ENCODE data around the gene MOSMO. TPM values are rescaled to one million over a fixed set of nuclear protein-coding genes. Genes with fewer than 3 reads are reported as not detected.
A peak's percentile ranks its signal among the peaks of the same experiment; 100 is the strongest.

Gene MOSMO
- total and polyA plus RNA-seq, 5 donors from 2014 or later = 3.9 to 13.1 (median 4.2) TPM

DNA sequence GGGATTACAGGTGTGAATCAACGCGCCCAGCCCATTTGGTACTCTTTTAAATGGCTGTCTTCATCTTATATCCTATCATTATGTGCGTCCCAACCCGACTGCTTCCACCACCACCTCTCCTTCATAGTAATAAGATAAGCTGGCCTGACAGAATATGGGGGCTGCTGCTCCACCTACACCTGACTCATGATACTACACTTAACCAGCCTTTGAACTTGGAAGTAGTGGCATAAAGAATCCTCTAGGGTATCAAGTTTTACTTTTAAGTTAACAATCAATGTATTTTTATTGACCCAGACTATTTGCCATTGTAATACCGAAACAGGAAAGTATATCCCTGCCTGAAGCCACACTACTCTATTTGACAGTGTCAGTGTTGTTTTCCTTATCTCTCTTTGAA, 25.8 kb upstream of the MOSMO start:
- H3K4me3 ChIP-seq (ENCODE audit: low read depth, low read length) = no peak overlapping the region
- H3K36me3 ChIP-seq (ENCODE audit: control insufficient read depth, insufficient read depth, low read length) = peaks cover 72% of the 10 kb centered on the region
- DNase-seq = no peak
- Mint-ChIP-seq H3K4me3 (no peak overlapping the region), H3K36me3 (peaks cover 51% of the 10 kb centered on the region), H3K4me1 (peaks cover 0 to 6% (median 1%) of the 10 kb centered on the region in 4 donors), H3K27ac (peak overlapping the region in 1 of 3 donors; percentile 48), H3K27me3 (no peaks in the 10 kb centered on the region), H3K9me3 (no peaks in the 10 kb centered on the region)
- H3K9me3 ChIP-seq (ENCODE audit: control insufficient read depth in 2 of 2, low read length in 2 of 2) = no peaks in the 10 kb centered on the region
- H3K4me1 ChIP-seq (ENCODE audit: control insufficient read depth, insufficient read depth, low read length, poor library complexity, severe bottlenecking) = no peaks in the 10 kb centered on the region
- no peak for ATAC-seq (ENCODE audit: low read depth in 2 of 2)
- no peaks in the 10 kb centered on the region for H3K27me3 ChIP-seq (ENCODE audit: control insufficient read depth, insufficient read depth, low read length)
- no peak overlapping the region for H3K27ac ChIP-seq (ENCODE audit: insufficient read depth, low read length, poor library complexity, severe bottlenecking)

DNA sequence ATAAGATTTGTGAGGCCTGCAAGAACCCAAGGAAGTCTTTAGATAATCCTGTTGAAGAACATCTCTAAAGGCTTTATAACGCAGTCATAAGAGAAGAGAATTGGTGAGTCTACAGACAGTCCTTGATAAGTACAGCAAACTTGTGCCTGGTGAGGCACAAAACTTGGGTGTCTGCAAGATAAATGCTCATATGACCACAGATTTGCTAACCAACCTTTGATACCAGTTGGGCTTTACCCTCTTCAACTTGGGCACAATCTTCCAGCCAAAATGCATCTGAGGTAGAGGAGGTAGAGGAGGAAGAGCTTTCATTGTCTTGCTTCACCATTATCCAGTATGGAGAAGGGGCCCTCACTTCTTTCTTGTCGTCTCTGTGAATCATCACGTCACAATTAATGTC, 23.8 kb upstream of the MOSMO start:
- H3K27ac Mint-ChIP-seq = no peak overlapping the region
- no peaks in the 10 kb centered on the region for H3K9me3 Mint-ChIP-seq
- Histone ChIP-seq H3K4me1 (ENCODE audit: control insufficient read depth, insufficient read depth, low read length, poor library complexity, severe bottlenecking) (no peaks in the 10 kb centered on the region), H3K27ac (ENCODE audit: insufficient read depth, low read length, poor library complexity, severe bottlenecking) (no peak overlapping the region), H3K4me3 (ENCODE audit: low read depth, low read length) (no peak overlapping the region), H3K27me3 (ENCODE audit: control insufficient read depth, insufficient read depth, low read length) (no peaks in the 10 kb centered on the region), H3K9me3 (ENCODE audit: control insufficient read depth in 2 of 2, low read length in 2 of 2) (no peaks in the 10 kb centered on the region), H3K36me3 (ENCODE audit: control insufficient read depth, insufficient read depth, low read length) (peaks cover 53% of the 10 kb centered on the region)
- peaks cover 44% of the 10 kb centered on the region for H3K36me3 Mint-ChIP-seq
- no peak for ATAC-seq (ENCODE audit: low read depth in 2 of 2)
- no peak overlapping the region for H3K4me3 Mint-ChIP-seq
- DNase-seq = no peak
- H3K27me3 Mint-ChIP-seq = no peaks in the 10 kb centered on the region
- H3K4me1 Mint-ChIP-seq = peaks cover 0 to 12% (median 6%) of the 10 kb centered on the region in 4 donors

DNA sequence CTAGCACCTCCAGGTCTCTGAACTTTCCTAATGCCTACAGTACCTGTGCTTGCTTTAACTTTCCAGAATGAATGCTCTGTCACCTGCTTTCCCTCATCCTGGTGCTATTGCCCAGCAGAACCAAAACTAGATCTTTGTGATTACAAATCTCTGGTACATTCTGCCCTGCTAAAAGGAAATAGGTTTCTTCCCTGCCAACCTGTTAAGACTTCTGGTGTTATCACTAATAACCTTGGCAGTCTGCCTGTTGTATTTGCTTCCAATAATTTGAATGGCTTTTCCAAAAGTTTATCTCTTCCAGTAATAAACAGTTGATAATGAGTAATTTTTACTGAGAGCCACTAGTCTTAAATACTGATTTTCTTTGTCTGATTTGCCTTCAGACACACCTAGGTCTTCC, 22.4 kb upstream of the MOSMO start:
- Histone ChIP-seq H3K27ac (ENCODE audit: insufficient read depth, low read length, poor library complexity, severe bottlenecking) (no peak overlapping the region), H3K27me3 (ENCODE audit: control insufficient read depth, insufficient read depth, low read length) (no peaks in the 10 kb centered on the region), H3K9me3 (ENCODE audit: control insufficient read depth in 2 of 2, low read length in 2 of 2) (no peaks in the 10 kb centered on the region), H3K4me3 (ENCODE audit: low read depth, low read length) (no peak overlapping the region), H3K4me1 (ENCODE audit: control insufficient read depth, insufficient read depth, low read length, poor library complexity, severe bottlenecking) (peaks cover 11% of the 10 kb centered on the region), H3K36me3 (ENCODE audit: control insufficient read depth, insufficient read depth, low read length) (peaks cover 38% of the 10 kb centered on the region)
- Mint-ChIP-seq H3K27me3 (no peaks in the 10 kb centered on the region), H3K36me3 (peaks cover 35% of the 10 kb centered on the region), H3K4me1 (peaks cover 9 to 26% (median 13%) of the 10 kb centered on the region in 4 donors), H3K9me3 (no peaks in the 10 kb centered on the region), H3K4me3 (no peak overlapping the region), H3K27ac (peak overlapping the region in 2 of 3 donors; percentile 17 to 25)
- ATAC-seq (ENCODE audit: low read depth in 2 of 2) = no peak
- DNase-seq = no peak

DNA sequence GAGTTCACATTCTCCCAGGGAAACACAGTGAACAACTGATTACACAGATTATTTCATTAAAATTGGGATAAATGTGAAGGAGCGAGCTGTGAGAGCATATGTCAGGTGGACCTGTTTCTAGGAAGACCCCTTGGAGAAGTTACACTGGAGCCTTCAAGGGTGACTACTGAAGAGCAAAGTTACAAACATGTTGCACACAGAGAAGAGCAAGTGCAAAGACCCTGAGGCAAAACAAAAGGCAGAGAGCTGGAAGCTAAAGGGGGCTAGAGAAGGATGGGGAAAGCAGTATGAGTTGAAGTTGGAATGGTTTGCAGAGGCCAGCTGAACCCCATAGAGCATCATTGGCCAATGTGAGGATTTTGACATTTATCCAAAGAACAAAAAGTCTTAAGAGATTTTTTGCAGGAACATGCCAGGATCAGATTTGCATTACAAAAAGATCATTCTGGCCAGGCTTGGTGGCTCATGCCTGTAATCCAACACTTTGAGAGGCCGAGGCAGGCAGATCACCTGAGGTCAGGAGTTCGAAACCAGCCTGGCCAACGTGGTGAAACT, 21.1 kb upstream of the MOSMO start:
- H3K4me1 ChIP-seq (ENCODE audit: control insufficient read depth, insufficient read depth, low read length, poor library complexity, severe bottlenecking) = peaks cover 23% of the 10 kb centered on the region
- DNase-seq (no peak), ATAC-seq (ENCODE audit: low read depth in 2 of 2) (no peak)
- no peak overlapping the region for H3K27ac ChIP-seq (ENCODE audit: insufficient read depth, low read length, poor library complexity, severe bottlenecking)
- H3K4me3 Mint-ChIP-seq = no peak overlapping the region
- H3K4me1 Mint-ChIP-seq = peaks cover 17 to 38% (median 20%) of the 10 kb centered on the region in 4 donors
- H3K36me3 ChIP-seq (ENCODE audit: control insufficient read depth, insufficient read depth, low read length) = peaks cover 27% of the 10 kb centered on the region
- peaks cover 28% of the 10 kb centered on the region for H3K36me3 Mint-ChIP-seq
- no peaks in the 10 kb centered on the region for H3K9me3 ChIP-seq (ENCODE audit: control insufficient read depth in 2 of 2, low read length in 2 of 2)
- H3K27ac Mint-ChIP-seq = no peak overlapping the region
- H3K4me3 ChIP-seq (ENCODE audit: low read depth, low read length) = no peak overlapping the region
- H3K27me3 Mint-ChIP-seq = no peaks in the 10 kb centered on the region
- H3K27me3 ChIP-seq (ENCODE audit: control insufficient read depth, insufficient read depth, low read length) = no peaks in the 10 kb centered on the region
- no peaks in the 10 kb centered on the region for H3K9me3 Mint-ChIP-seq

DNA sequence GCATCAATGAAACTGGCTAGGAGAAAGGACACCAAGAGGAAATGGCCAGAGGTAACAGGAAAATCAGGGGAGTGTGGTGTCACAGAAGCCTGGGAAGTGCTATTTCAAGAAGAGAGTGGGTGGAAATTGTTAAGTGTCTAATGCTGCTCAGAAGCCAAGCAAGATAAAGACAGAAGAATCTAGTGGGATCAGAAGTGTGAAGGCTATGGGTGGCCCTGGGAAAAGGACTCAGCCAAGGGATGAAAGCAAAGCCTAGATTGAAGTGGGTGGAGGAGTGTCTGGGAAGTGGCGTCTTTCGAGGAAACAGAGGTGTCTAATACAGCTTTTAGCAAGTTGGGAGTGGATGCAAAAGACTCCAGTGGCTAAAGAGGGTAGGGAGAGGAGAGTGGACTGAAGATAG, 20.4 kb upstream of the MOSMO start:
- Histone ChIP-seq H3K36me3 (ENCODE audit: control insufficient read depth, insufficient read depth, low read length) (peaks cover 21% of the 10 kb centered on the region), H3K9me3 (ENCODE audit: control insufficient read depth in 2 of 2, low read length in 2 of 2) (no peaks in the 10 kb centered on the region), H3K4me1 (ENCODE audit: control insufficient read depth, insufficient read depth, low read length, poor library complexity, severe bottlenecking) (peaks cover 29% of the 10 kb centered on the region), H3K27me3 (ENCODE audit: control insufficient read depth, insufficient read depth, low read length) (no peaks in the 10 kb centered on the region), H3K4me3 (ENCODE audit: low read depth, low read length) (no peak overlapping the region), H3K27ac (ENCODE audit: insufficient read depth, low read length, poor library complexity, severe bottlenecking) (no peak overlapping the region)
- DNase-seq = no peak
- peak overlapping the region in 1 of 3 donors; percentile 69 for H3K27ac Mint-ChIP-seq
- H3K4me3 Mint-ChIP-seq = no peak overlapping the region
- H3K9me3 Mint-ChIP-seq = no peaks in the 10 kb centered on the region
- no peak for ATAC-seq (ENCODE audit: low read depth in 2 of 2)
- no peaks in the 10 kb centered on the region for H3K27me3 Mint-ChIP-seq
- peaks cover 15 to 45% (median 22%) of the 10 kb centered on the region in 4 donors for H3K4me1 Mint-ChIP-seq
- H3K36me3 Mint-ChIP-seq = peaks cover 22% of the 10 kb centered on the region

DNA sequence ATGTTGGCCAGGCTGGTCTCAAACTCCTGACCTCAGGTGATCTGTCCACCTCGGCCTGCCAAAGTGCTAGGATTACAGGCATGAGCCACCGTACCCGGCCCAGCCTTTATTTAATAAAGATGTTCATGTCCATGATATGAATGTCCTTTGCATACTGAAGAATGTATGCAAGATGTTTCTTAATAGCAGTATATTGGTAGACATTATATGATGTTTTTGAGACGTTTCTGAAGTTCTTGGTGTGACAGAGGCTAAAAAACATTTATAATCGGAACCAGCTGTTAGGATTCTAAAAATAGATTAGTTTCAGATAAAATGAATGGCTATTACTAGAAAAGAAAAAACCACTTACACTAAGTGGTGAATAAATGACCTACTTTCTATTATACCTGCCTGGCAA, 18.8 kb upstream of the MOSMO start:
- H3K9me3 Mint-ChIP-seq = no peaks in the 10 kb centered on the region
- peaks cover 9% of the 10 kb centered on the region for H3K36me3 ChIP-seq (ENCODE audit: control insufficient read depth, insufficient read depth, low read length)
- no peaks in the 10 kb centered on the region for H3K27me3 Mint-ChIP-seq
- H3K4me3 ChIP-seq (ENCODE audit: low read depth, low read length) = no peak overlapping the region
- peak overlapping the region in 1 of 3 donors; percentile 38 for H3K27ac Mint-ChIP-seq
- ATAC-seq (ENCODE audit: low read depth in 2 of 2) (no peak), DNase-seq (no peak)
- H3K4me3 Mint-ChIP-seq = no peak overlapping the region
- H3K27me3 ChIP-seq (ENCODE audit: control insufficient read depth, insufficient read depth, low read length) = no peaks in the 10 kb centered on the region
- no peaks in the 10 kb centered on the region for H3K9me3 ChIP-seq (ENCODE audit: control insufficient read depth in 2 of 2, low read length in 2 of 2)
- H3K36me3 Mint-ChIP-seq = peaks cover 14% of the 10 kb centered on the region
- H3K4me1 Mint-ChIP-seq = peaks cover 15 to 46% (median 25%) of the 10 kb centered on the region in 4 donors
- peaks cover 29% of the 10 kb centered on the region for H3K4me1 ChIP-seq (ENCODE audit: control insufficient read depth, insufficient read depth, low read length, poor library complexity, severe bottlenecking)
- H3K27ac ChIP-seq (ENCODE audit: insufficient read depth, low read length, poor library complexity, severe bottlenecking) = no peak overlapping the region

DNA sequence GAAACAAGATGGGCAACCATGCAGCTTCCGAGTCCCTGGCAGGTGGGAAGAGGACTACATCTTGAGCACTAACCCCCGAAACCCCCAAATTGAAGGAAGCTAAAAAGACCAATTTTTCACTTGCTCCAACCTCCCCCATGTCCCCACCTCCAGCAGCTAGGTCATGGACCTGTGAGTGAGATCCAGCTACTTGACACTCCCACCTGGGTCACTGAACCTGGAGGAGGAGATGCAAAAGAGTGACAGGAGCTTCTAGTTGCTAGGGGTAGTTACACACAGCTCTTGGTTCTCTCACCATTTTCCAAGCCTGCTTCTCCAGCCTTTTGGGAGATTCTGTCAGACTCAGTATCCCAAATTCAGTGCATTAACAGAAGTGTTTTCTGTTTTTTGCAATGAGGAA, 18.2 kb upstream of the MOSMO start:
- no peaks in the 10 kb centered on the region for H3K27me3 ChIP-seq (ENCODE audit: control insufficient read depth, insufficient read depth, low read length)
- H3K4me1 Mint-ChIP-seq = peaks cover 15 to 46% (median 25%) of the 10 kb centered on the region in 4 donors
- peaks cover 9% of the 10 kb centered on the region for H3K36me3 Mint-ChIP-seq
- no peaks in the 10 kb centered on the region for H3K9me3 Mint-ChIP-seq
- H3K27ac ChIP-seq (ENCODE audit: insufficient read depth, low read length, poor library complexity, severe bottlenecking) = no peak overlapping the region
- no peaks in the 10 kb centered on the region for H3K9me3 ChIP-seq (ENCODE audit: control insufficient read depth in 2 of 2, low read length in 2 of 2)
- H3K4me1 ChIP-seq (ENCODE audit: control insufficient read depth, insufficient read depth, low read length, poor library complexity, severe bottlenecking) = peaks cover 29% of the 10 kb centered on the region
- ATAC-seq (ENCODE audit: low read depth in 2 of 2) = no peak
- H3K27ac Mint-ChIP-seq = peak overlapping the region in 1 of 3 donors; percentile 38
- peak overlapping the region in 1 of 4 donors; percentile 32 for H3K4me3 Mint-ChIP-seq
- DNase-seq = no peak
- H3K27me3 Mint-ChIP-seq = no peaks in the 10 kb centered on the region
- peaks cover 3% of the 10 kb centered on the region for H3K36me3 ChIP-seq (ENCODE audit: control insufficient read depth, insufficient read depth, low read length)
- no peak overlapping the region for H3K4me3 ChIP-seq (ENCODE audit: low read depth, low read length)

DNA sequence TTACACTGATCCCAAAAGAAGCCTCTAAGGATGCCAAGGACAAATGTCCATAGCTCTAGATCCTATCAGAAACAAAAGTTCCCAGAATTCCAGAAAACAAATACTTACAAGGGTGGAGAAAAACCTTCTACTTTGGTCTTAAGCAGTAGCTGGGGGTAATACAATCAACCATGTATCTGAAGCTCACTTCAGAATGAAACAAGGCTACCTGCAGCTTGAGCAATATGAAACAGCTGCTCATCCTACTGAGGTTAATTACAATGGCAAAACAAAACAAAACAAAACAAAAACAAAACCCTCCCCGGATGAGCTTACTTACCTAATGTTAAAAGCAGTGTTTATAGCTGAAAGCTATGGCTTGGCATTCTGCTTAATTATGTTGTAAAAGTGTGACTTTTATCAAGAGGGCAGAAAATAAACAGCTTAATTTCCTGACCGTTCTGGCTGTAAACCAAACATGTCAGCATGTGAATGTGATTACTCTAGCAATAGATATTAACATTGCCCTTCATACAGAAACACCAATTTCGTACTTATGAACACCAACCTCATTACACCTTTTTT, 17.4 kb upstream of the MOSMO start:
- Mint-ChIP-seq H3K9me3 (no peaks in the 10 kb centered on the region), H3K4me3 (no peak overlapping the region), H3K27me3 (no peaks in the 10 kb centered on the region), H3K4me1 (peaks cover 15 to 46% (median 25%) of the 10 kb centered on the region in 4 donors), H3K36me3 (peaks cover 5% of the 10 kb centered on the region), H3K27ac (peak overlapping the region in 1 of 3 donors; percentile 80)
- ATAC-seq (ENCODE audit: low read depth in 2 of 2) (no peak), DNase-seq (no peak)
- Histone ChIP-seq H3K4me1 (ENCODE audit: control insufficient read depth, insufficient read depth, low read length, poor library complexity, severe bottlenecking) (peaks cover 29% of the 10 kb centered on the region), H3K27me3 (ENCODE audit: control insufficient read depth, insufficient read depth, low read length) (no peaks in the 10 kb centered on the region), H3K9me3 (ENCODE audit: control insufficient read depth in 2 of 2, low read length in 2 of 2) (no peaks in the 10 kb centered on the region), H3K36me3 (ENCODE audit: control insufficient read depth, insufficient read depth, low read length) (no peaks in the 10 kb centered on the region), H3K4me3 (ENCODE audit: low read depth, low read length) (no peak overlapping the region), H3K27ac (ENCODE audit: insufficient read depth, low read length, poor library complexity, severe bottlenecking) (no peak overlapping the region)
